ENCODE measurements around the gene ZBTB7C. TPM values are rescaled to one million over a fixed set of nuclear protein-coding genes. Genes with fewer than 3 reads are reported as not detected.

The ZBTB7C gene
- total and polyA plus RNA-seq, 5 donors from 2014 or later, result not detected

DNA sequence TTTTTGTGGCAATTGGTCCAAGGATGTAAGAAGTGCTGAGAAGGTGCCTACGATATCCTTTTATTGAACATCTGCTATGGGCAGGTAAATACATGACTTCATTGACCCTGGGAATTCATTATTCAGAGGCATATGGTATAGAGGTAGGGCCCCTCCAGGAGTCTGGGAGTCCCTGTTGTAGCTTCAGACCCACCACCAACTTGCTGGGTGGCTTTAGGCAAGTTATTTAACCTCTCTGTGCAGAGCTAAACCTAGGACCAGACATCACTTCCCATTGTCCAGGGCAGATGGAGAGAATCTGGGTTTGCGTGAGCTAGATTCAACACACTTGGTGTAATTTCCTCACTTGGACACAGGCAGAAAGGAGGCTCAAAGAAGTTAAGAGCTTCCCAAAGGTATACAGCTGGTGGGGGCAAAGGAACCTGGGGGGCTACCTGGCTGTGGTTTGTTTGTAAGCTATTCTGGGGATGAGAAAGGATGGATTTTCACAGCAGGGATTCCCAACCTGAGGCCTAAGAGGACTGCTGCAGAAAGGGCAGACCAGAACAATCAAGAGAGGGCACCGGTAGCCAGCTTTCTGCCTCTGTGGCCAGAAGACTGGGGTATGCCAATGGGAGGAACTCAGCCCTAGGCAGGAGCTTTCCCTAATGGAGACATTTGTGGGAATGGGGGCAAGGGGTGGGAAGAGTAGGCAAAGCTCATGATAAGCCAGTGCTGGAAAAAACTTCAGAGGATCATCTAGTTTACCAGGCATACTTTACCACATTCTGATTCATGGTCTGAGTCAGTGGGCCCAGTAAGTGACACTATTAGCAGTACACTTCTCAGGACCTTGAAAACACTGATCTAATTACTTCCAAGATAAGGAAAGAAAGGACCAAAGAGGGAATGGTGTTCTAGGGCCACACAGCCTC lies 376.1 kb downstream of the ZBTB7C start:
- no peaks in the 10 kb centered on the region for H3K27me3 Mint-ChIP-seq
- H3K4me1 Mint-ChIP-seq, result no peaks in the 10 kb centered on the region
- DNase-seq, result no peak
- no peaks in the 10 kb centered on the region for H3K27me3 ChIP-seq (ENCODE audit: control insufficient read depth, insufficient read depth, low read length)
- ATAC-seq (ENCODE audit: low read depth in 2 of 2), result no peak
- no peak overlapping the region for H3K27ac ChIP-seq (ENCODE audit: insufficient read depth, low read length, poor library complexity, severe bottlenecking)
- no peaks in the 10 kb centered on the region for H3K36me3 ChIP-seq (ENCODE audit: control insufficient read depth, insufficient read depth, low read length)
- H3K27ac Mint-ChIP-seq, result no peak overlapping the region
- no peaks in the 10 kb centered on the region for H3K4me1 ChIP-seq (ENCODE audit: control insufficient read depth, insufficient read depth, low read length, poor library complexity, severe bottlenecking)
- H3K9me3 ChIP-seq (ENCODE audit: control insufficient read depth in 2 of 2, low read length in 2 of 2), result no peaks in the 10 kb centered on the region
- no peaks in the 10 kb centered on the region for H3K9me3 Mint-ChIP-seq
- no peaks in the 10 kb centered on the region for H3K36me3 Mint-ChIP-seq
- no peak overlapping the region for H3K4me3 ChIP-seq (ENCODE audit: low read depth, low read length)
- no peak overlapping the region for H3K4me3 Mint-ChIP-seq

DNA sequence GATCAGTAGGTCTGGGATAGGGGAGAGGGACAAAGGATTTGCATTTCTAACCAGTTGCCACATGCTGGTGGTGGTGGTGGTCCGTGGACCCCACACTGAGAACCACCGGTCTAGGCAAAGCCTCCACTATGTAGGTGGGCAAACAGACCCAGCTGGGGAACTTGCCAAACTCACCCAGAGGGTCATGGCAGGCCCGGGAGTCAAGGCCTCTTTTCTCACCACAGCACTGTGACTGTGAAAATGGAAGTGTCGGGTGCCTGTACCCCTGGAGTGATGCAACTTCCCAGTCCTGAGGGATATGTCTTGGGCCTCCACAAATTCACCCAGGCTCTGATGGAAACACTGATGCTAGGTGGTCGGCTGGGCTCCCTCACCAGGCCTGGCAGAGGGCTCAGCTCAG lies 377.5 kb downstream of the ZBTB7C start:
- no peaks in the 10 kb centered on the region for H3K4me1 ChIP-seq (ENCODE audit: control insufficient read depth, insufficient read depth, low read length, poor library complexity, severe bottlenecking)
- H3K9me3 ChIP-seq (ENCODE audit: control insufficient read depth in 2 of 2, low read length in 2 of 2), result no peaks in the 10 kb centered on the region
- no peaks in the 10 kb centered on the region for H3K27me3 Mint-ChIP-seq
- H3K36me3 ChIP-seq (ENCODE audit: control insufficient read depth, insufficient read depth, low read length), result no peaks in the 10 kb centered on the region
- no peak for DNase-seq
- no peak overlapping the region for H3K27ac Mint-ChIP-seq
- no peaks in the 10 kb centered on the region for H3K4me1 Mint-ChIP-seq
- no peak overlapping the region for H3K4me3 Mint-ChIP-seq
- ATAC-seq (ENCODE audit: low read depth in 2 of 2), result no peak
- H3K36me3 Mint-ChIP-seq, result no peaks in the 10 kb centered on the region
- no peaks in the 10 kb centered on the region for H3K9me3 Mint-ChIP-seq
- H3K27me3 ChIP-seq (ENCODE audit: control insufficient read depth, insufficient read depth, low read length), result no peaks in the 10 kb centered on the region
- H3K4me3 ChIP-seq (ENCODE audit: low read depth, low read length), result no peak overlapping the region
- H3K27ac ChIP-seq (ENCODE audit: insufficient read depth, low read length, poor library complexity, severe bottlenecking), result no peak overlapping the region

DNA sequence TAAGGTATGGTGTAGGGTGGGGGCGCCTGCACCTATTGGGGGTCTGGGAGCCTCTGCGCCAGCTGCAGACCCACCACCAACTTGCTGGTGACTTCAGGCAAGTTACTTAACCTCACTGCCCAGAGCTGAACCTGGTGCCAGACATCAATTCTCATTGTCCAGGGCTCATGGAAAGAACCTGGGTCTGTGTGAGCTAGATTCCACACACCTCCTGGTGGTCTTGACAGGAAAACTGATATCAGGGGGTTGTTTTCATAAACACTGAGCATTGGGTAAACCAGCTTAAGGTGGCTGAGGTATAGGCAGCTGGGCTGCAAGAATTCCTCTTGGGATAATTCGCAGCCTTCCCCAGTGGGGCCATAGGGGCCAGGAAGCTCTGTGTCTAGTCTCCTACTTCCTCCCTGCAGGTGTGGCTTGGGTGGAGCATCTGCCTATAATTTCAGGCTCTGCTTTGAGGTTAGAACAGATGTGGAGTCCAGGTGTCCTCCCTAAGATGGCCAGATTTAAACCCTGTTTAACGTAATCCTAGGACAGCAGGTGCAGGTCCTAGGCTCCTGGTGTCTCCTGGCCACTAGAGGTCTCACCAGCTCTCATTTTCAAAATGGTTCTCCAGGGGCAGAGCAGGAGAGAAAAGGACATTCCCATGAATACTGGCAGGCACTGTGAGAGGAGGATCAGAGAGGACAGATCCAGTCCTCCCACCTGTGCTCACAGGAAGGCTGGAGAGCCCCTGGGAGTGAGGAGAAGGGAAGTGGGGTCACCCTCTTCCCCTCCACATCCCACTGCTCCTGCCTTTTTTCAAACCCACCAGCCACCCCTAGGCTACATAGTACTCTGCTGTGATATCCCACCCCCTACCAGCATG lies 378.3 kb downstream of the ZBTB7C start:
- H3K9me3 Mint-ChIP-seq, result no peaks in the 10 kb centered on the region
- no peaks in the 10 kb centered on the region for H3K4me1 Mint-ChIP-seq
- H3K27ac ChIP-seq (ENCODE audit: insufficient read depth, low read length, poor library complexity, severe bottlenecking), result no peak overlapping the region
- H3K36me3 ChIP-seq (ENCODE audit: control insufficient read depth, insufficient read depth, low read length), result no peaks in the 10 kb centered on the region
- H3K4me3 ChIP-seq (ENCODE audit: low read depth, low read length), result no peak overlapping the region
- ATAC-seq (ENCODE audit: low read depth in 2 of 2) (no peak), DNase-seq (no peak)
- no peak overlapping the region for H3K27ac Mint-ChIP-seq
- H3K9me3 ChIP-seq (ENCODE audit: control insufficient read depth in 2 of 2, low read length in 2 of 2), result no peaks in the 10 kb centered on the region
- no peaks in the 10 kb centered on the region for H3K27me3 Mint-ChIP-seq
- no peaks in the 10 kb centered on the region for H3K4me1 ChIP-seq (ENCODE audit: control insufficient read depth, insufficient read depth, low read length, poor library complexity, severe bottlenecking)
- no peak overlapping the region for H3K4me3 Mint-ChIP-seq
- H3K36me3 Mint-ChIP-seq, result no peaks in the 10 kb centered on the region
- H3K27me3 ChIP-seq (ENCODE audit: control insufficient read depth, insufficient read depth, low read length), result no peaks in the 10 kb centered on the region

DNA sequence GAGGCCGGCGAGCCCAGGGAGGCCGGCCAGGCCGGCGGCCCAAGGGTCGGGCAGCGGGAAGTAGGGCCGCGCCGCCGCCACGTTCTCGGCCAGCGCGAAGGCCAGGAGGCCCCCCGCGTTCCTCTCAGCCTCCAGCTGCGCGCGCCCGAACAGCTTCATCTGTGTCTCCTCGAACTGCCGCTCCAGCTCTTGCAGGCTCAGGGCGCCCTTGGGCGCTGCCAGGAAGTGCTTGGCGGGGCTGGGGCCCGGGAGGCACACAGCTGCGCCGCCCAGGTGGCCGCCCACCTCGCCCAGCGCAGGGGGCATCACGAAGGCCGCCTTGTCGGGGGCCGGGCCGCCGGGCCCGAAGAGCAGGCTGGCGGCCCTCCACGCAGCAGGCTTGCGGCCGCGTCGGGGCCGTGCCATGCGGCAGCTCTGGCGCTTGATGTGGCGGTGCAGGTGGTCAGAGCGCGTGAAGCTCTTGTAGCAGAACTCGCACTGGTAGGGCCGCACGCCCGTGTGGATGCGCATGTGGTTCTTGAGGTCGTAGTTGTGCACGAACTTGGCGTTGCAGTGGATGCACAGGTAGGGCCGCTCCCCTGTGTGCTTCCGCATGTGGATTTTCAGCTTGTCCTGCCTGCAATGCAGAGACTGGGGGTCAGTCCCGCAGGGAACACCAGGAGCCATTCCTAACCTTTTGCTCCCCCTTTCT lies 379.7 kb downstream of the ZBTB7C start:
- DNase-seq, result no peak
- H3K36me3 Mint-ChIP-seq, result no peaks in the 10 kb centered on the region
- H3K27me3 Mint-ChIP-seq, result peaks cover 11% of the 10 kb centered on the region
- H3K27ac ChIP-seq (ENCODE audit: insufficient read depth, low read length, poor library complexity, severe bottlenecking), result no peak overlapping the region
- ATAC-seq (ENCODE audit: low read depth in 2 of 2), result no peak
- H3K9me3 ChIP-seq (ENCODE audit: control insufficient read depth in 2 of 2, low read length in 2 of 2), result no peaks in the 10 kb centered on the region
- no peaks in the 10 kb centered on the region for H3K4me1 ChIP-seq (ENCODE audit: control insufficient read depth, insufficient read depth, low read length, poor library complexity, severe bottlenecking)
- no peaks in the 10 kb centered on the region for H3K36me3 ChIP-seq (ENCODE audit: control insufficient read depth, insufficient read depth, low read length)
- no peak overlapping the region for H3K27ac Mint-ChIP-seq
- no peaks in the 10 kb centered on the region for H3K9me3 Mint-ChIP-seq
- H3K27me3 ChIP-seq (ENCODE audit: control insufficient read depth, insufficient read depth, low read length), result no peaks in the 10 kb centered on the region
- no peaks in the 10 kb centered on the region for H3K4me1 Mint-ChIP-seq
- H3K4me3 ChIP-seq (ENCODE audit: low read depth, low read length), result no peak overlapping the region
- no peak overlapping the region for H3K4me3 Mint-ChIP-seq

DNA sequence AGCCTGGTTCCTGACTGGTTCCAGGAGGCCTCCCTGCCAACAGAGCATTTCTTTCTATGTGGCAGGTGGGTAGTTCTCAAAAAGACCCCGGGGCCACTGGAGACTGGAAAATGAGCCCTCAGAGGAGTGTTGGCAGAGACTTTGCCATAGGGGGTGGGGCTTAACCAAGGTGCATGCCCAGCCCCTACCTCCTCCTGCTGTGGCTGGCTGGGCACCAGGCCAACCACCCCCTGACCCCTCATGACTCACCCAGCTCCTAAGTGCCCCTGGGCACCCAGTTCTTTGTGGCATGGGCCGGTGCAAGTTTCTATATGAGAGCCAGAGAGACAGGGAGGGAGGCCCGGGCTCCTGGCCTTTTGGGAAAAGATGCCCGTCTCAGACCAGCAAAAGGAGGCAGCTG lies 380.5 kb downstream of the ZBTB7C start:
- no peaks in the 10 kb centered on the region for H3K9me3 Mint-ChIP-seq
- peaks cover 11% of the 10 kb centered on the region for H3K27me3 Mint-ChIP-seq
- Histone ChIP-seq H3K4me3 (ENCODE audit: low read depth, low read length) (no peak overlapping the region), H3K9me3 (ENCODE audit: control insufficient read depth in 2 of 2, low read length in 2 of 2) (no peaks in the 10 kb centered on the region), H3K27me3 (ENCODE audit: control insufficient read depth, insufficient read depth, low read length) (no peaks in the 10 kb centered on the region), H3K4me1 (ENCODE audit: control insufficient read depth, insufficient read depth, low read length, poor library complexity, severe bottlenecking) (no peaks in the 10 kb centered on the region), H3K36me3 (ENCODE audit: control insufficient read depth, insufficient read depth, low read length) (no peaks in the 10 kb centered on the region), H3K27ac (ENCODE audit: insufficient read depth, low read length, poor library complexity, severe bottlenecking) (no peak overlapping the region)
- ATAC-seq (ENCODE audit: low read depth in 2 of 2) (no peak), DNase-seq (no peak)
- no peaks in the 10 kb centered on the region for H3K36me3 Mint-ChIP-seq
- no peak overlapping the region for H3K27ac Mint-ChIP-seq
- H3K4me1 Mint-ChIP-seq, result no peaks in the 10 kb centered on the region
- no peak overlapping the region for H3K4me3 Mint-ChIP-seq

DNA sequence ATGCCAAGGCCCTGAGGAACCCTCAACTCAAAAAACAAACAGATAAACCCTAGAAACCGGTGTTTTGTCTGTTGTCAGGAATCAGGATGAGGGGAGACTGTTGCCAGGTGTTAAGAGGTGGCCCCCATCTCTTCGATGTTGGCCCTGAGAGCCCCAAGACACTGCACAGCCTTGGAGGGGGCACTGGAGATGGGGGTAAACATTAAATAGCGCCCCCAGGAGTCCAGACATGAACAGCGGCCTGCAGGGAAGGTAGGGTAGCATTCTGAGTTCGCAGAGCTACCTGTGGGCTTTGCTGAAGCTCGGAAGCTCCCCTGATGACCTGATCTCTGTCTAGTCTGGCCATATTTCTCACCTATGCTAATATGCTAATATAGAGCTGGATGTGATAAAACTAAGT lies 381.1 kb downstream of the ZBTB7C start:
- peaks cover 11% of the 10 kb centered on the region for H3K27me3 Mint-ChIP-seq
- H3K36me3 Mint-ChIP-seq, result no peaks in the 10 kb centered on the region
- no peak overlapping the region for H3K27ac Mint-ChIP-seq
- no peaks in the 10 kb centered on the region for H3K9me3 Mint-ChIP-seq
- no peak overlapping the region for H3K4me3 Mint-ChIP-seq
- Histone ChIP-seq H3K4me1 (ENCODE audit: control insufficient read depth, insufficient read depth, low read length, poor library complexity, severe bottlenecking) (no peaks in the 10 kb centered on the region), H3K27ac (ENCODE audit: insufficient read depth, low read length, poor library complexity, severe bottlenecking) (no peak overlapping the region), H3K4me3 (ENCODE audit: low read depth, low read length) (no peak overlapping the region), H3K36me3 (ENCODE audit: control insufficient read depth, insufficient read depth, low read length) (no peaks in the 10 kb centered on the region), H3K27me3 (ENCODE audit: control insufficient read depth, insufficient read depth, low read length) (peaks cover under 1% of the 10 kb centered on the region), H3K9me3 (ENCODE audit: control insufficient read depth in 2 of 2, low read length in 2 of 2) (no peaks in the 10 kb centered on the region)
- no peak for ATAC-seq (ENCODE audit: low read depth in 2 of 2)
- no peak for DNase-seq
- no peaks in the 10 kb centered on the region for H3K4me1 Mint-ChIP-seq

DNA sequence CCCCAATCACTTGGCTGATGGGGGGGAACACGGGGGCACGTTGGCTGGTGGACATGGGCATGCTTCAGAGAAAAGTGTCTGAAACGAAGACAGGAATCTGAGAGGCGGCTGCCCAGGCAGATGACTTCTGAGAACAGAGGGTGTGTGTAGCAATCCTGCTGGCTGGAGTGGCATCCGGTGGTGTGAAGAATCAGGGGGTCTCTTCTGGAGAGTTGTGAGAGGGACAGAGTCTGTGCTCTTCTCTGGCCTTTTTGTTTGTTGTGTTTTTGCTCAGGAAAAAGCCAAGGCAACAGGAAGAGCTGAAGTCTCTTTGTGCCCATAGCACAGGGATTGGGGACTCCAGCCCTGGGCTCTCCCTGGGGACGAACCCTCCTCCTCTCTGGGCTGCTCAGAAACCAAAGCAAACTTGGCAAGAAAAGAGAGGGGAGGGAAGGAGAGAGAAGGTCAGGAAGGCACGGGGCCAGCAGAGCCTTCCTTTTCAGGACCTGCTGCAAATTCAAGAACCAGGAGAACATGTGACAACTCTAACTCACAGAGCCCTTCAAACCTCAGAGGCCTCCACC lies 381.7 kb downstream of the ZBTB7C start:
- H3K4me1 Mint-ChIP-seq, result peaks cover 0 to 4% (median 0%) of the 10 kb centered on the region in 4 donors
- Histone ChIP-seq H3K27ac (ENCODE audit: insufficient read depth, low read length, poor library complexity, severe bottlenecking) (no peak overlapping the region), H3K4me3 (ENCODE audit: low read depth, low read length) (no peak overlapping the region), H3K9me3 (ENCODE audit: control insufficient read depth in 2 of 2, low read length in 2 of 2) (no peaks in the 10 kb centered on the region), H3K36me3 (ENCODE audit: control insufficient read depth, insufficient read depth, low read length) (no peaks in the 10 kb centered on the region), H3K4me1 (ENCODE audit: control insufficient read depth, insufficient read depth, low read length, poor library complexity, severe bottlenecking) (no peaks in the 10 kb centered on the region), H3K27me3 (ENCODE audit: control insufficient read depth, insufficient read depth, low read length) (peaks cover 2% of the 10 kb centered on the region)
- peaks cover 17% of the 10 kb centered on the region for H3K27me3 Mint-ChIP-seq
- peak overlapping the region in 1 of 3 donors; percentile 71 for H3K27ac Mint-ChIP-seq
- H3K4me3 Mint-ChIP-seq, result no peak overlapping the region
- no peak for ATAC-seq (ENCODE audit: low read depth in 2 of 2)
- no peaks in the 10 kb centered on the region for H3K36me3 Mint-ChIP-seq
- no peaks in the 10 kb centered on the region for H3K9me3 Mint-ChIP-seq
- no peak for DNase-seq

Data from CD4-positive, CD25-positive, alpha-beta regulatory T cell (primary cell).